CD1c-positive myeloid dendritic cell (primary cell): ENCODE data around the gene CSAG3.
"Not testable (repeated sequence)": the region's sequence is repeated elsewhere in the genome, so short reads cannot be mapped to it uniquely, and the experiment has no call there.

Experiments
- DNase-seq: peaks from one replicate; pipeline ENCODE4 v3.0.0-alpha.2; 2016; ENCODE audit errors: extremely low spot score

Gene CSAG3

GRCh38 chrX:152758918-152759317 lies at the start of gene CSAG3:
TSS of gene CSAG3 (plus strand) at chrX:152759218.
- DNase-seq: not testable (repeated sequence)

GRCh38 chrX:152713195-152713594 lies 45.8 kb upstream of the CSAG3 start:
- DNase-seq: not testable (repeated sequence)

GRCh38 chrX:152713815-152714787 lies 44.9 kb upstream of the CSAG3 start, which contains the start of gene MAGEA2B:
TSS of gene MAGEA2B (plus strand) at chrX:152714628. CDS start at chrX:152717107, 2,479 bp downstream.
- not testable (repeated sequence) for DNase-seq

GRCh38 chrX:152725409-152725808 lies 33.6 kb upstream of the CSAG3 start:
- no peak for DNase-seq

GRCh38 chrX:152733261-152733975 lies 25.6 kb upstream of the CSAG3 start, which contains the start of the genes CSAG1 and MAGEA12:
TSS of gene CSAG1 (minus strand) at chrX:152733721. CDS start at chrX:152732460, 1,261 bp downstream.
TSS of gene MAGEA12 (plus strand) at chrX:152733757. CDS start at chrX:152736162, 2,405 bp downstream.
- DNase-seq: no peak

GRCh38 chrX:152734143-152734858 lies 24.7 kb upstream of the CSAG3 start:
- DNase-seq: not testable (repeated sequence)

GRCh38 chrX:152735101-152735500 lies 23.9 kb upstream of the CSAG3 start:
- DNase-seq: no peak

GRCh38 chrX:152735860-152736511 lies 23.0 kb upstream of the CSAG3 start:
- no peak for DNase-seq

GRCh38 chrX:152736528-152736927 lies 22.5 kb upstream of the CSAG3 start:
- DNase-seq: not testable (repeated sequence)

- DNase-seq: no peak
These were observed 20.5 kb upstream of the CSAG3 start for GRCh38 chrX:152738560-152738959.

- not testable (repeated sequence) for DNase-seq
These were observed 5.0 kb upstream of the CSAG3 start, which contains the start of gene MAGEA2 for GRCh38 chrX:152753686-152754650. TSS of gene MAGEA2 (minus strand) at chrX:152753842. CDS start at chrX:152751363, 2,479 bp downstream.

- not testable (repeated sequence) for DNase-seq
These were observed 4.1 kb upstream of the CSAG3 start for GRCh38 chrX:152754871-152755270.

- not testable (repeated sequence) for DNase-seq
These were observed 526 bp downstream of the CSAG3 start for GRCh38 chrX:152759544-152759943.

GRCh38 chrX:152761582-152761981 lies 2.6 kb downstream of the CSAG3 start:
- DNase-seq: not testable (repeated sequence)

GRCh38 chrX:152766562-152766961 lies 7.5 kb downstream of the CSAG3 start:
- DNase-seq: not testable (repeated sequence)

GRCh38 chrX:152769549-152770289 lies 10.7 kb downstream of the CSAG3 start, which contains the start of gene MAGEA6:
TSS of gene MAGEA6 (minus strand) at chrX:152769689. CDS start at chrX:152767650, 2,039 bp downstream.
- DNase-seq: not testable (repeated sequence)

GRCh38 chrX:152787062-152787461 lies 28.0 kb downstream of the CSAG3 start:
- DNase-seq: not testable (repeated sequence)

GRCh38 chrX:152798945-152799344 lies 39.9 kb downstream of the CSAG3 start:
- no peak for DNase-seq

- no peak for DNase-seq
These were observed 47.0 kb downstream of the CSAG3 start for GRCh38 chrX:152806035-152806434.
